H9 (cell line): ENCODE measurements around the gene KRTAP10-9. TPM values are rescaled to one million over a fixed set of nuclear protein-coding genes. Genes with fewer than 3 reads are reported as not detected.
"Not testable (repeated sequence)": the region's sequence is repeated elsewhere in the genome, so short reads cannot be mapped to it uniquely, and the experiment has no call there.

Experiments used
- DNase-seq: peaks from one replicate; pipeline ENCODE4 v3.0.0-alpha.2; 2017
- H2AFZ ChIP-seq: one replicate; pipeline ENCODE4 v1.6.1; 2013; ENCODE audit warnings: mild to moderate bottlenecking, low read length, control low read depth, moderate library complexity
- H2AK5ac ChIP-seq: 2 replicates; pipeline ENCODE4 v1.6.1; 2013; ENCODE audit warnings: low read length, control low read depth, mixed read lengths; ENCODE audit not compliant: insufficient read length
- H2BK120ac ChIP-seq: one replicate; pipeline ENCODE4 v1.6.1; 2013; ENCODE audit warnings: low read depth, mild to moderate bottlenecking, low read length, control low read depth, inconsistent platforms; ENCODE audit not compliant: poor library complexity, severe bottlenecking
- H2BK12ac ChIP-seq: 2 replicates; pipeline ENCODE4 v1.6.1; 2013; ENCODE audit warnings: low read length, control low read depth, mixed read lengths, low read depth; ENCODE audit not compliant: insufficient read length
- H2BK15ac ChIP-seq: 2 replicates; pipeline ENCODE4 v1.6.1; 2013; ENCODE audit warnings: low read depth, low read length, control low read depth
- H2BK20ac ChIP-seq: one replicate; pipeline ENCODE4 v1.6.1; 2013; ENCODE audit warnings: low read depth, mild to moderate bottlenecking, low read length, control low read depth, inconsistent platforms; ENCODE audit not compliant: poor library complexity, severe bottlenecking
- H2BK5ac ChIP-seq: 2 replicates; pipeline ENCODE4 v1.6.1; 2013; ENCODE audit warnings: low read length, control low read depth, mixed read lengths; ENCODE audit not compliant: insufficient read length
- H3K14ac ChIP-seq: 2 replicates; pipeline ENCODE4 v1.6.1; 2013; ENCODE audit warnings: low read length, control low read depth; ENCODE audit not compliant: insufficient read depth
- H3K18ac ChIP-seq: 2 replicates; pipeline ENCODE4 v1.6.1; 2013; ENCODE audit warnings: low read depth, mild to moderate bottlenecking, mixed read lengths, low read length, control low read depth; ENCODE audit not compliant: insufficient read length
- H3K23ac ChIP-seq: 2 replicates; pipeline ENCODE4 v1.6.1; 2013; ENCODE audit warnings: low read length, control low read depth, mixed read lengths, low read depth; ENCODE audit not compliant: insufficient read length
- H3K23me2 ChIP-seq: 2 replicates; pipeline ENCODE4 v1.6.1; 2013; ENCODE audit warnings: low read depth, mild to moderate bottlenecking, mixed read lengths, low read length, control low read depth; ENCODE audit not compliant: insufficient read length, poor library complexity, severe bottlenecking
- H3K27ac ChIP-seq: 2 replicates; pipeline ENCODE4 v1.5.1; 2013; ENCODE audit warnings: low read length, control low read depth, mixed read lengths, low read depth; ENCODE audit not compliant: insufficient read length
- H3K27me3 ChIP-seq: 2 replicates; pipeline ENCODE4 v1.6.1; 2013; ENCODE audit warnings: low read length, control low read depth, inconsistent platforms; ENCODE audit not compliant: insufficient read depth
- H3K4ac ChIP-seq: 2 replicates; pipeline ENCODE4 v1.6.1; 2013; ENCODE audit warnings: low read depth, mild to moderate bottlenecking, control low read depth, inconsistent platforms, low read length, moderate library complexity
- H3K4me1 ChIP-seq: 2 replicates; pipeline ENCODE4 v1.6.1; 2013; ENCODE audit warnings: low read length, control low read depth, inconsistent platforms; ENCODE audit not compliant: insufficient read depth
- H3K4me2 ChIP-seq: 2 replicates; pipeline ENCODE4 v1.6.1; 2013; ENCODE audit warnings: low read length, control low read depth, mixed read lengths; ENCODE audit not compliant: insufficient read length, insufficient read depth
- H3K56ac ChIP-seq: 2 replicates; pipeline ENCODE4 v1.6.1; 2013; ENCODE audit warnings: low read depth, mild to moderate bottlenecking, mixed read lengths, low read length, control low read depth; ENCODE audit not compliant: insufficient read length
- H3K79me1 ChIP-seq: 2 replicates; pipeline ENCODE4 v1.6.1; 2013; ENCODE audit warnings: low read depth, mild to moderate bottlenecking, moderate library complexity, low read length, control low read depth, inconsistent platforms; ENCODE audit not compliant: insufficient read depth, poor library complexity, severe bottlenecking
- H3K79me2 ChIP-seq: 2 replicates; pipeline ENCODE4 v1.6.1; 2013; ENCODE audit warnings: low read length, control low read depth, inconsistent platforms; ENCODE audit not compliant: insufficient read depth
- H3K9ac ChIP-seq: 2 replicates; pipeline ENCODE4 v1.6.1; 2013; ENCODE audit warnings: low read length, control low read depth, mixed read lengths; ENCODE audit not compliant: insufficient read length; ENCODE audit errors: extremely low read depth
- H3K9me3 ChIP-seq: one replicate; pipeline ENCODE4 v1.6.1; 2013; ENCODE audit warnings: low read depth, low read length, inconsistent platforms; ENCODE audit not compliant: control insufficient read depth
- H3T11ph ChIP-seq: one replicate; pipeline ENCODE4 v1.6.1; 2013; ENCODE audit warnings: mild to moderate bottlenecking, low read length, control low read depth, inconsistent platforms
- H4K20me1 ChIP-seq: one replicate; pipeline ENCODE4 v1.6.1; 2013; ENCODE audit not compliant: control insufficient read depth, insufficient read length, insufficient read depth
- H4K5ac ChIP-seq: 2 replicates; pipeline ENCODE4 v1.6.1; 2013; ENCODE audit warnings: low read depth, mild to moderate bottlenecking, mixed read lengths, low read length, control low read depth; ENCODE audit not compliant: insufficient read length
- H4K8ac ChIP-seq: replicated peaks from 2 replicates; pipeline ENCODE4 v1.6.1; 2013; ENCODE audit warnings: low read length, control low read depth, mixed read lengths, low read depth; ENCODE audit not compliant: insufficient read length
- H4K91ac ChIP-seq: 2 replicates; pipeline ENCODE4 v1.6.1; 2013; ENCODE audit warnings: low read depth, mild to moderate bottlenecking, moderate library complexity, mixed read lengths, low read length, control low read depth; ENCODE audit not compliant: insufficient read length
- H3K27ac Mint-ChIP-seq, 3 experiments: 2 replicates in 2 of 3; 3 replicates in 1 of 3; pipeline ENCODE4 v1.8.0; 2020 to 2021; ENCODE audit warnings: mixed read lengths in 3 of 3, mild to moderate bottlenecking in 1 of 3, moderate library complexity in 1 of 3
- H3K27me3 Mint-ChIP-seq: 2 replicates; pipeline ENCODE4 v1.8.0; 2021; ENCODE audit warnings: low read depth, mild to moderate bottlenecking, moderate library complexity, mixed read lengths
- H3K36me3 Mint-ChIP-seq, 3 experiments: 2 replicates in 2 of 3; 3 replicates in 1 of 3; pipeline ENCODE4 v1.8.0; 2020 to 2021; ENCODE audit warnings: low read depth in 3 of 3, mixed read lengths in 3 of 3; ENCODE audit not compliant: insufficient read depth in 1 of 3
- H3K4me1 Mint-ChIP-seq, 2 experiments: 2 replicates each; pipeline ENCODE4 v1.8.0; 2020; ENCODE audit warnings: mixed read lengths in 2 of 2
- H3K4me3 Mint-ChIP-seq, 2 experiments: 2 replicates in 1 of 2; 3 replicates in 1 of 2; pipeline ENCODE4 v1.8.0; 2020 to 2021; ENCODE audit warnings: mild to moderate bottlenecking in 2 of 2, mixed read lengths in 2 of 2, moderate library complexity in 1 of 2
- H3K9me3 Mint-ChIP-seq, 2 experiments: 2 replicates in 1 of 2; 3 replicates in 1 of 2; pipeline ENCODE4 v1.8.0; 2020; ENCODE audit warnings: mild to moderate bottlenecking in 2 of 2, mixed read lengths in 2 of 2, moderate library complexity in 1 of 2
- CTCF ChIP-seq: fragments of 200-600 bp; sonication (generic); conservative IDR thresholded peaks from 3 replicates; pipeline ENCODE4 v1.8.0; 2021; ENCODE audit warnings: antibody characterized with exemption, mild to moderate bottlenecking
- WGBS: extraction: QIAGEN DNeasy Blood & Tissue Kit; methylation state at CpG from one replicate; pipeline ENCODE4 v1.1.7; 2013; ENCODE audit warnings: missing lambda C conversion rate, low lambda C conversion rate, mixed read lengths; ENCODE audit not compliant: insufficient read length; ENCODE audit errors: extremely low coverage; 5-methylcytosine and 5-hydroxymethylcytosine counted together
- total RNA-seq: library from RNA; stranded (reverse); gene quantifications from 2 replicates; pipeline ENCODE4 v1.2.1, GENCODE V29; 2021

KRTAP10-9 gene
- total RNA-seq, 1 experiment from 2014 or later: not detected

GRCh38 chr21:44644878-44645277, 18.0 kb downstream of the KRTAP10-9 start:
- H3K4me1 Mint-ChIP-seq: peaks cover 13 to 14% of the 10 kb centered on the region in 2 experiments
- peaks cover 9 to 20% (median 16%) of the 10 kb centered on the region in 3 experiments for H3K36me3 Mint-ChIP-seq
- no peaks in the 10 kb centered on the region for H3K9me3 ChIP-seq
- DNase-seq: no peak
- H3T11ph ChIP-seq: no peak overlapping the region
- no peak overlapping the region for H3K4ac ChIP-seq
- H2BK15ac ChIP-seq: no peak overlapping the region
- H3K23me2 ChIP-seq: peaks cover 2% of the 10 kb centered on the region
- H3K23ac ChIP-seq: no peak overlapping the region
- no peak overlapping the region for H3K56ac ChIP-seq
- no peaks in the 10 kb centered on the region for H3K4me1 ChIP-seq
- TF ChIP-seq CTCF: no peak
- peaks cover 8% of the 10 kb centered on the region for H3K27me3 Mint-ChIP-seq
- no peak overlapping the region for H3K27ac Mint-ChIP-seq
- no peak overlapping the region for H3K14ac ChIP-seq
- no peak overlapping the region for H2AFZ ChIP-seq
- no peak overlapping the region for H3K18ac ChIP-seq
- no peak overlapping the region for H4K5ac ChIP-seq
- peaks cover 22 to 25% of the 10 kb centered on the region in 2 experiments for H3K9me3 Mint-ChIP-seq
- H2BK20ac ChIP-seq: no peak overlapping the region
- no peaks in the 10 kb centered on the region for H3K27me3 ChIP-seq
- H2BK12ac ChIP-seq: no peak overlapping the region
- H4K20me1 ChIP-seq: no peaks in the 10 kb centered on the region
- no peak overlapping the region for H2AK5ac ChIP-seq
- H4K91ac ChIP-seq: no peak overlapping the region
- no peak overlapping the region for H2BK120ac ChIP-seq
- H3K27ac ChIP-seq: no peak overlapping the region
- no peak overlapping the region for H4K8ac ChIP-seq
- no peak overlapping the region for H3K4me3 Mint-ChIP-seq
- no peaks in the 10 kb centered on the region for H3K79me2 ChIP-seq
- H3K9ac ChIP-seq: no peak overlapping the region
- no peaks in the 10 kb centered on the region for H3K79me1 ChIP-seq
- no peak overlapping the region for H2BK5ac ChIP-seq
- no peak overlapping the region for H3K4me2 ChIP-seq
- WGBS: no CpG with 5 or more reads among the region's 2 CpGs

GRCh38 chr21:44646366-44647221, 19.7 kb downstream of the KRTAP10-9 start, which contains the start of gene KRTAP10-11:
Gene KRTAP10-11, plus strand, starts transcription at chr21:44646414. Its CDS starts 45 bp downstream, at chr21:44646459.
- not testable (repeated sequence) for H4K8ac ChIP-seq, H2BK20ac ChIP-seq, H3K9ac ChIP-seq, H4K5ac ChIP-seq, H3K56ac ChIP-seq, H3K14ac ChIP-seq, H3T11ph ChIP-seq, H3K79me2 ChIP-seq, H3K4me2 ChIP-seq, H3K23me2 ChIP-seq, H2BK5ac ChIP-seq, H2BK12ac ChIP-seq, H3K79me1 ChIP-seq, H3K4ac ChIP-seq, H3K27me3 Mint-ChIP-seq, H3K27me3 ChIP-seq, H3K18ac ChIP-seq, H3K4me1 ChIP-seq, H3K23ac ChIP-seq, H4K20me1 ChIP-seq, DNase-seq, H3K9me3 ChIP-seq, H3K27ac ChIP-seq, H4K91ac ChIP-seq, H2AFZ ChIP-seq, H2AK5ac ChIP-seq, H2BK120ac ChIP-seq, H2BK15ac ChIP-seq
- Mint-ChIP-seq H3K9me3 (peaks cover 22 to 27% of the 10 kb centered on the region in 2 experiments), H3K36me3 (peaks cover 11 to 20% (median 16%) of the 10 kb centered on the region in 3 experiments), H3K27ac (peak within 1 kb of the TSS; percentile 53 to 88 (median 76); a peak in 5 of 7 replicates), H3K4me1 (peaks cover 11 to 14% of the 10 kb centered on the region in 2 experiments), H3K4me3 (peak within 1 kb of the TSS in 1 of 2 experiments; percentile 36; a peak in 1 of 5 replicates)
- WGBS: no CpG with 5 or more reads among the region's 21 CpGs
